Mesenchymal stem cell (in vitro differentiated cells and primary cell): ENCODE results near the gene ZC2HC1C.
A peak's percentile ranks its signal among the peaks of the same experiment; 100 is the strongest.

Experiments
- DNase-seq: peaks from one replicate; pipeline ENCODE4 v3.0.0-alpha.2; 2013
- H2AFZ ChIP-seq: one replicate; pipeline ENCODE4 v1.6.1; 2013; ENCODE audit warnings: low read depth, mild to moderate bottlenecking, control low read depth, inconsistent platforms, low read length, moderate library complexity
- H2AK5ac ChIP-seq: 2 replicates; pipeline ENCODE4 v1.6.1; 2013; ENCODE audit warnings: low read length, moderate library complexity, mild to moderate bottlenecking, inconsistent platforms; ENCODE audit not compliant: severe bottlenecking
- H2BK120ac ChIP-seq: one replicate; pipeline ENCODE4 v1.6.1; 2013; ENCODE audit warnings: low read depth, mild to moderate bottlenecking, inconsistent platforms, low read length, moderate library complexity
- H2BK12ac ChIP-seq, 2 experiments: one replicate each; pipeline ENCODE4 v1.6.1; 2013; ENCODE audit warnings: inconsistent platforms in 2 of 2, low read length in 2 of 2, mild to moderate bottlenecking in 2 of 2, moderate library complexity in 2 of 2, control low read depth in 1 of 2
- H2BK15ac ChIP-seq: one replicate; pipeline ENCODE4 v1.6.1; 2013; ENCODE audit warnings: mild to moderate bottlenecking, low read depth, inconsistent platforms; ENCODE audit not compliant: poor library complexity, severe bottlenecking
- H2BK5ac ChIP-seq: 2 replicates; pipeline ENCODE4 v1.6.1; 2013; ENCODE audit warnings: low read depth, mild to moderate bottlenecking, low read length, control low read depth, inconsistent platforms; ENCODE audit not compliant: poor library complexity, severe bottlenecking
- H3K14ac ChIP-seq, 2 experiments: one replicate each; pipeline ENCODE4 v1.6.1; 2013; ENCODE audit warnings: inconsistent platforms in 2 of 2, low read length in 2 of 2, control low read depth in 1 of 2, mild to moderate bottlenecking in 1 of 2, moderate library complexity in 1 of 2
- H3K18ac ChIP-seq, 2 experiments: one replicate each; pipeline ENCODE4 v1.6.1; 2013; ENCODE audit warnings: inconsistent platforms in 2 of 2, low read length in 2 of 2, control low read depth in 1 of 2, low read depth in 1 of 2, mild to moderate bottlenecking in 1 of 2
- H3K23ac ChIP-seq, 2 experiments: one replicate each; pipeline ENCODE4 v1.6.1; 2013; ENCODE audit warnings: inconsistent platforms in 2 of 2, low read length in 2 of 2, mild to moderate bottlenecking in 2 of 2, moderate library complexity in 2 of 2, control low read depth in 1 of 2
- H3K27ac ChIP-seq: 2 replicates; pipeline ENCODE4 v1.5.1; 2013; ENCODE audit warnings: mild to moderate bottlenecking, moderate library complexity, low read length, control low read depth, inconsistent platforms; ENCODE audit not compliant: poor library complexity, severe bottlenecking
- H3K27me3 ChIP-seq, 2 experiments: 2 replicates each; pipeline versions ENCODE4 v1.6.1 to v1.7.0; 2013; ENCODE audit warnings: low read length in 2 of 2, mild to moderate bottlenecking in 2 of 2, moderate library complexity in 2 of 2, control low read depth in 1 of 2, inconsistent platforms in 1 of 2; ENCODE audit not compliant: control insufficient read depth in 1 of 2, insufficient read depth in 1 of 2
- H3K36me3 ChIP-seq, 2 experiments: 2 replicates each; pipeline versions ENCODE4 v1.6.1 to v1.7.0; 2013; ENCODE audit warnings: low read length in 2 of 2, control low read depth in 1 of 2, inconsistent platforms in 1 of 2, low read depth in 1 of 2, mild to moderate bottlenecking in 1 of 2; ENCODE audit not compliant: insufficient read depth in 2 of 2, control insufficient read depth in 1 of 2
- H3K4ac ChIP-seq, 2 experiments: one replicate each; pipeline ENCODE4 v1.6.1; 2013; ENCODE audit warnings: inconsistent platforms in 2 of 2, low read length in 2 of 2, mild to moderate bottlenecking in 2 of 2, moderate library complexity in 2 of 2, control low read depth in 1 of 2, low read depth in 1 of 2
- H3K4me1 ChIP-seq: 2 replicates; pipeline ENCODE4 v1.6.1; 2013; ENCODE audit warnings: low read depth, low read length, control low read depth; ENCODE audit not compliant: control insufficient read depth, insufficient read depth
- H3K4me2 ChIP-seq: 2 replicates; pipeline ENCODE4 v1.6.1; 2013; ENCODE audit warnings: low read length, mild to moderate bottlenecking, inconsistent platforms; ENCODE audit not compliant: poor library complexity, severe bottlenecking
- H3K4me3 ChIP-seq, 2 experiments: 2 replicates each; pipeline versions ENCODE4 v1.5.1 to v1.7.0; 2013; ENCODE audit warnings: low read length in 2 of 2, mild to moderate bottlenecking in 2 of 2, control low read depth in 1 of 2, low read depth in 1 of 2; ENCODE audit not compliant: insufficient read depth in 1 of 2
- H3K79me1 ChIP-seq: replicated peaks from 2 replicates; pipeline ENCODE4 v1.6.1; 2013; ENCODE audit warnings: mild to moderate bottlenecking, control low read depth, low read length, inconsistent platforms; ENCODE audit not compliant: poor library complexity, severe bottlenecking
- H3K9ac ChIP-seq: 2 replicates; pipeline ENCODE4 v1.7.0; 2013; ENCODE audit warnings: mild to moderate bottlenecking, low read length, moderate library complexity
- H3K9me3 ChIP-seq: 2 replicates; pipeline ENCODE4 v1.7.0; 2013; ENCODE audit warnings: mild to moderate bottlenecking, low read length; ENCODE audit not compliant: control insufficient read depth
- H4K8ac ChIP-seq: one replicate; pipeline ENCODE4 v1.6.1; 2013; ENCODE audit warnings: inconsistent platforms, mild to moderate bottlenecking, low read length, moderate library complexity
- H4K91ac ChIP-seq: one replicate; pipeline ENCODE4 v1.6.1; 2013; ENCODE audit warnings: mild to moderate bottlenecking, low read length, inconsistent platforms
- WGBS: methylation state at CpG from one replicate; pipeline ENCODE4 v1.1.7; 2013; ENCODE audit warnings: mixed read lengths; 5-methylcytosine and 5-hydroxymethylcytosine counted together

Gene ZC2HC1C

GRCh38 chr14:75088566-75089373 lies 19.3 kb downstream of the ZC2HC1C start:
- no peak overlapping the region for H2BK120ac ChIP-seq
- H3K27me3 ChIP-seq, result no peaks in the 10 kb centered on the region
- no peaks in the 10 kb centered on the region for H3K79me1 ChIP-seq
- H3K18ac ChIP-seq, result no peak overlapping the region
- H3K27ac ChIP-seq, result no peak overlapping the region
- no peak overlapping the region for H2BK5ac ChIP-seq
- no peak overlapping the region for H3K14ac ChIP-seq
- H2AK5ac ChIP-seq, result no peak overlapping the region
- no peak overlapping the region for H3K23ac ChIP-seq
- no peak overlapping the region for H2BK12ac ChIP-seq
- 86% methylated on average over 6 of the region's 7 CpGs for WGBS
- H2BK15ac ChIP-seq, result no peak overlapping the region
- no peak overlapping the region for H3K4me3 ChIP-seq
- no peaks in the 10 kb centered on the region for H3K9me3 ChIP-seq
- peaks cover 22 to 74% of the 10 kb centered on the region in 2 experiments for H3K36me3 ChIP-seq
- H3K4ac ChIP-seq, result no peak overlapping the region
- no peaks in the 10 kb centered on the region for H3K4me1 ChIP-seq
- H4K8ac ChIP-seq, result no peak overlapping the region
- no peak overlapping the region for H3K9ac ChIP-seq
- peak; percentile 68 for DNase-seq
- H3K4me2 ChIP-seq, result no peak overlapping the region
- H4K91ac ChIP-seq, result no peak overlapping the region
- H2AFZ ChIP-seq, result no peak overlapping the region

- Histone ChIP-seq H3K23ac (no peak overlapping the region), H3K27me3 (no peaks in the 10 kb centered on the region), H3K4me3 (no peak overlapping the region), H3K79me1 (no peaks in the 10 kb centered on the region), H3K18ac (no peak overlapping the region), H4K91ac (no peak overlapping the region), H3K36me3 (peaks cover 19 to 64% of the 10 kb centered on the region in 2 experiments), H3K4me2 (no peak overlapping the region), H2BK15ac (no peak overlapping the region), H3K27ac (no peak overlapping the region), H2BK5ac (no peak overlapping the region), H4K8ac (no peak overlapping the region), H2BK12ac (no peak overlapping the region), H2AK5ac (no peak overlapping the region), H2AFZ (no peak overlapping the region), H3K4ac (no peak overlapping the region), H3K9ac (no peak overlapping the region), H2BK120ac (no peak overlapping the region), H3K9me3 (no peaks in the 10 kb centered on the region), H3K4me1 (no peaks in the 10 kb centered on the region), H3K14ac (no peak overlapping the region)
- WGBS, result 95% methylated on average over 3 of the region's 3 CpGs
- no peak for DNase-seq
These were observed 20.9 kb downstream of the ZC2HC1C start for GRCh38 chr14:75090353-75090752.

- Histone ChIP-seq H3K4me1 (no peaks in the 10 kb centered on the region), H3K4me2 (no peak overlapping the region), H3K4me3 (no peak overlapping the region), H2AFZ (no peak overlapping the region), H2BK120ac (no peak overlapping the region), H3K9me3 (no peaks in the 10 kb centered on the region), H3K23ac (no peak overlapping the region), H4K8ac (no peak overlapping the region), H2BK15ac (no peak overlapping the region), H3K27ac (no peak overlapping the region), H3K18ac (no peak overlapping the region), H3K27me3 (no peaks in the 10 kb centered on the region), H4K91ac (no peak overlapping the region), H3K79me1 (no peaks in the 10 kb centered on the region), H3K14ac (no peak overlapping the region), H3K4ac (no peak overlapping the region), H2BK5ac (no peak overlapping the region), H3K36me3 (peaks cover 17 to 65% of the 10 kb centered on the region in 2 experiments), H2AK5ac (no peak overlapping the region), H3K9ac (no peak overlapping the region), H2BK12ac (no peak overlapping the region)
- no peak for DNase-seq
- 92% methylated on average over 8 of the region's 8 CpGs for WGBS
These were observed 21.8 kb downstream of the ZC2HC1C start for GRCh38 chr14:75091251-75091650.

GRCh38 chr14:75092698-75093097 lies 23.3 kb downstream of the ZC2HC1C start:
- Histone ChIP-seq H3K18ac (no peak overlapping the region), H4K8ac (no peak overlapping the region), H3K79me1 (no peaks in the 10 kb centered on the region), H3K4ac (no peak overlapping the region), H3K4me3 (no peak overlapping the region), H2BK12ac (no peak overlapping the region), H2BK15ac (no peak overlapping the region), H3K14ac (no peak overlapping the region), H2AK5ac (no peak overlapping the region), H2AFZ (no peak overlapping the region), H3K23ac (no peak overlapping the region), H3K36me3 (peaks cover 16 to 65% of the 10 kb centered on the region in 2 experiments), H3K27me3 (no peaks in the 10 kb centered on the region), H2BK5ac (no peak overlapping the region), H3K4me1 (no peaks in the 10 kb centered on the region), H4K91ac (no peak overlapping the region), H3K9ac (no peak overlapping the region), H3K9me3 (no peaks in the 10 kb centered on the region), H2BK120ac (no peak overlapping the region), H3K27ac (no peak overlapping the region), H3K4me2 (no peak overlapping the region)
- no peak for DNase-seq
- WGBS, result 95% methylated on average over 1 of the region's 2 CpGs
